Measurements from ENCODE around the gene NFRKB.

- TF ChIP-seq, protein P1, sequence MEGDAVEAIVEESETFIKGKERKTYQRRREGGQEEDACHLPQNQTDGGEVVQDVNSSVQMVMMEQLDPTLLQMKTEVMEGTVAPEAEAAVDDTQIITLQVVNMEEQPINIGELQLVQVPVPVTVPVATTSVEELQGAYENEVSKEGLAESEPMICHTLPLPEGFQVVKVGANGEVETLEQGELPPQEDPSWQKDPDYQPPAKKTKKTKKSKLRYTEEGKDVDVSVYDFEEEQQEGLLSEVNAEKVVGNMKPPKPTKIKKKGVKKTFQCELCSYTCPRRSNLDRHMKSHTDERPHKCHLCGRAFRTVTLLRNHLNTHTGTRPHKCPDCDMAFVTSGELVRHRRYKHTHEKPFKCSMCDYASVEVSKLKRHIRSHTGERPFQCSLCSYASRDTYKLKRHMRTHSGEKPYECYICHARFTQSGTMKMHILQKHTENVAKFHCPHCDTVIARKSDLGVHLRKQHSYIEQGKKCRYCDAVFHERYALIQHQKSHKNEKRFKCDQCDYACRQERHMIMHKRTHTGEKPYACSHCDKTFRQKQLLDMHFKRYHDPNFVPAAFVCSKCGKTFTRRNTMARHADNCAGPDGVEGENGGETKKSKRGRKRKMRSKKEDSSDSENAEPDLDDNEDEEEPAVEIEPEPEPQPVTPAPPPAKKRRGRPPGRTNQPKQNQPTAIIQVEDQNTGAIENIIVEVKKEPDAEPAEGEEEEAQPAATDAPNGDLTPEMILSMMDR (IDR thresholded peaks at IDR 0.05) = peak in 1 of 5 experiments; percentile 27
- TF ChIP-seq EP300 (IDR thresholded peaks at IDR 0.05) = peak in 1 of 2 donors; percentile 72
Observed at GRCh38 chr11:129895126-129896041, at the start of gene NFRKB.

Data from tibial nerve (tissue), 4 donors.